ENCODE data around the gene CDKN1B.

DNA sequence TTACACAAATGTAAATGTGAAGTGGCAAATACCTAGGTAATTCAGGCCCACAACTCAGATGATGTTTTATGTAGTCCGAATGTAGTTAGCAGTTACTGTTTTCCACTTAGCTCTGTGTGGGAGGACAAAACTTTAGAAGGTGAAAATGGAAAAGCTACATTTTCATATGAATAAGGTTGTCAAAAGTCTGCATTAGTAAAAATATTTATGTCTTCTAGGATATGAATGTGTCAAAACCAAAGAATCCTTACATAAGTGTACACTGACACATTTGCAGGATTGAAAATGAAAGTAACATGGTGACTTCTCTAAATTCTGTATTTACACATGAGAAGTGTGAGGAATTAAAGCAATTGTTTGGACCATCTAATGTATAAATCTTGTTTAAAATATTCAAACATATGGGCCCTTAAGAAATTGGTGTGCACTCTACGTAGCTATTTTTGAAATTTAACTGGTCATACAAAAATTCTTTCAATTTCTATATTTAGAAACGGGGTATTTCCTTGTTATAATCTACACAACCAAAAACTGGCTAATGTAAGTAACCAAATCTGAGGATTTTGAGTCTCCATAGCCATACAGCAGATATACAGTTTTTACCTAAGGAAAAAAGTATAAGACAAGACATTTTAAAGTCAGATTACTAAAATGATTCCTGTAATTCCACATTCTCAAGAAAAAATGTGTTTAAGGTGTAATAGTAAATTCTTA, 5.4 kb downstream of the CDKN1B start:
- TF ChIP-seq, protein P1, sequence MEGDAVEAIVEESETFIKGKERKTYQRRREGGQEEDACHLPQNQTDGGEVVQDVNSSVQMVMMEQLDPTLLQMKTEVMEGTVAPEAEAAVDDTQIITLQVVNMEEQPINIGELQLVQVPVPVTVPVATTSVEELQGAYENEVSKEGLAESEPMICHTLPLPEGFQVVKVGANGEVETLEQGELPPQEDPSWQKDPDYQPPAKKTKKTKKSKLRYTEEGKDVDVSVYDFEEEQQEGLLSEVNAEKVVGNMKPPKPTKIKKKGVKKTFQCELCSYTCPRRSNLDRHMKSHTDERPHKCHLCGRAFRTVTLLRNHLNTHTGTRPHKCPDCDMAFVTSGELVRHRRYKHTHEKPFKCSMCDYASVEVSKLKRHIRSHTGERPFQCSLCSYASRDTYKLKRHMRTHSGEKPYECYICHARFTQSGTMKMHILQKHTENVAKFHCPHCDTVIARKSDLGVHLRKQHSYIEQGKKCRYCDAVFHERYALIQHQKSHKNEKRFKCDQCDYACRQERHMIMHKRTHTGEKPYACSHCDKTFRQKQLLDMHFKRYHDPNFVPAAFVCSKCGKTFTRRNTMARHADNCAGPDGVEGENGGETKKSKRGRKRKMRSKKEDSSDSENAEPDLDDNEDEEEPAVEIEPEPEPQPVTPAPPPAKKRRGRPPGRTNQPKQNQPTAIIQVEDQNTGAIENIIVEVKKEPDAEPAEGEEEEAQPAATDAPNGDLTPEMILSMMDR (IDR thresholded peaks at IDR 0.05; ENCODE audit: extremely low read depth in 1 of 2, insufficient read depth in 1 of 2, low read depth in 1 of 2, low read length in 2 of 2) = no peak
- TF ChIP-seq POLR2A (IDR thresholded peaks at IDR 0.05; ENCODE audit: low read depth, low read length) (no peak), POLR2AphosphoS5 (IDR thresholded peaks at IDR 0.05; ENCODE audit: insufficient read depth, low read depth, low read length) (no peak), EZH2 (IDR thresholded peaks at IDR 0.05; ENCODE audit: borderline replicate concordance, low read depth, low read length, severe bottlenecking) (no peak)

Data from endothelial cell of umbilical vein (primary cell).